Psoas muscle (tissue), 8 donors: ENCODE results near the gene IDH2. TPM values are rescaled to one million over a fixed set of nuclear protein-coding genes. Genes with fewer than 3 reads are reported as not detected.

Experiments
- ATAC-seq, 4 donors: fragments of 200-7000 bp; cut with Tn5 transposase; one replicate each; pipeline ENCODE4 v1.9.1; 2020; ENCODE audit warnings: moderate library complexity in 3 of 4, mild to moderate bottlenecking in 2 of 4
- DNase-seq, 2 donors: peaks; one replicate each; pipeline ENCODE4 v3.0.0-alpha.2; 2020
- H3K27ac ChIP-seq: fragments of 200-600 bp; one replicate; pipeline ENCODE4 v1.8.0; 2022
- H3K27me3 ChIP-seq, 3 donors: fragments of 200-600 bp in 1 of 3; one replicate each; pipeline versions ENCODE4 v1.6.1 to v1.8.0; 2013 to 2022; ENCODE audit warnings: low read length in 2 of 3, mild to moderate bottlenecking in 2 of 3, moderate library complexity in 1 of 3; ENCODE audit not compliant: insufficient read depth in 3 of 3
- H3K36me3 ChIP-seq, 2 donors: fragments of 200-600 bp in 1 of 2; one replicate each; pipeline versions ENCODE4 v1.6.1 to v1.8.0; 2013 to 2022; ENCODE audit warnings: low read depth in 1 of 2, mild to moderate bottlenecking in 1 of 2, moderate library complexity in 1 of 2; ENCODE audit not compliant: insufficient read depth in 1 of 2
- H3K4me1 ChIP-seq: fragments of 200-600 bp; one replicate; pipeline ENCODE4 v1.8.0; 2022
- H3K4me3 ChIP-seq: fragments of 200-600 bp; one replicate; pipeline ENCODE4 v1.8.0; 2022; ENCODE audit warnings: mild to moderate bottlenecking
- H3K9me3 ChIP-seq: fragments of 200-600 bp; one replicate; pipeline ENCODE4 v1.8.0; 2022
- CTCF ChIP-seq: fragments of 200-600 bp; IDR thresholded peaks from one replicate; pipeline ENCODE4 v1.8.0; 2022; ENCODE audit warnings: antibody characterized with exemption
- WGBS, 3 donors: extraction: QIAGEN DNeasy Blood & Tissue Kit; methylation state at CpG; one replicate each; pipeline versions ENCODE4 v1.1.6 to v1.1.7; 2013; 5-methylcytosine and 5-hydroxymethylcytosine counted together
- intact Hi-C, 2 donors: fragments of 100-400 bp; cut with DNase I; formaldehyde crosslinking; loops; one replicate each; pipeline versions ENCODE4 v1.11.0 to v1.14.2; 2022
- polyA plus RNA-seq, 3 donors: library from polyadenylated mRNA; stranded (reverse); fragments of 200-250 nt; gene quantifications; one replicate each; pipeline ENCODE4 v1.2.3, GENCODE V29; 2013
- total RNA-seq, 4 donors: library from RNA; stranded (reverse); fragmentation: NEBNext Ultra II Directional in 2 of 4; extraction: Animal tissue kit (Norgen Biotek cat#: 25700) in 2 of 4; gene quantifications; one replicate each; pipeline versions ENCODE4 v1.2.1 to v1.2.4, GENCODE V29; 2021 to 2023
- donor health status: healthy with polysubstance abuse.
- donor health status: DM: no; HTN: no; CAD: no; lungs with moderate emphysema.
- donor health status: Bipolar disorder and iron deficiency.
- donor health status: healthy.
- donor health status: DM: yes; HTN: yes; CAD: no.
- donor health status: DM: no; HTN: no; CAD: no.
- donor health status: DM: no; HTN: no; CAD: no.
- donor health status: DM: yes; HTN: yes; CAD: no.

IDH2 gene
- total and polyA plus RNA-seq, 7 donors: 365 to 926 (median 695) TPM

DNA sequence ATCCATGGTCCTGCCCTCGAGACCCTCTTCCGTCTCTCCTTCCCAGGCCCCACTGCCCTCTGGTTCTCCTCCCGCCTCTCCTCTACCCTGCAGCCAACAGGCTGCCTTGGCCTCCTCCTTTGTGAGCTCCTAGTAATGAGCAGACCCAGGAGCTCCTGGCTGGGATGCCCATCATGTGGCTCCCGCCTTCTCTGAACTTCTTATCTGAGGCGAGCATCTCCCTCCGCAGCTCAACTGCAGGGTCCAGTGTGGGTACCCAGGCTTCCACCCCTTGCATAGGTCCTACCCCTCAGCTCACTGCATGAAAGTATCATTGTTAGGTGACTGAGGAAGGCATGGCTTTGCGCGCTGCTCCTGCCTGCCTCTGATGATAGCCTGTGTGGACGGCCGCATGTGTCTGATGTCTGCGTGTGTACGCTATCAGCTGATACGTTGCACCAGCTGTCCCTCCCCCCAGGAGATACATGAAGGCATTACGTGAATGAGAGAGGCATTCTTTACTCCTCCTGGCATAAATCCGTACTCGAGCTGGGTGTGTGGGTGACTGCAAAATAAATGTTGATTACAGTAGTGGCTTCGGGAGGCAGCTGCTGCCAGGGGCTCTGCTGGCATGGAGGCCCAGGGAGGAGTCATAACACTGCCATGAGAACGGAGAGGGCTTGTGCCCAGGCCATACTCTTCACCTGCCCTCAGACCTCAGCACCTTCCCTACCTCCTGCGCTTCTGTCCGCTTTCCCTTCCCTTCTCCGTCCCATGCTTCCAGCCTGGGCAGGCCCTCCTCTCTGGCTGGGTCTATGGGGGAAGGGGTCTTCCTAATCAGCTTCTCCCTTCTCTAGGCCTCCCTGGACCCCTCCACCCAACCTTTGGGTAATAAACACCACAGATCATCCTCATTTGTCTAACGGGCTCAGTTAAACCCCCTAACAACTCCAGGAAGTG is 52.3 kb downstream of the IDH2 start:
- H3K36me3 ChIP-seq: no peaks in the 10 kb centered on the region
- H3K9me3 ChIP-seq: no peaks in the 10 kb centered on the region
- H3K27ac ChIP-seq: no peak overlapping the region
- DNase-seq (peak; percentile 12 to 48), ATAC-seq (peak in 1 of 4 donors; percentile 31)
- peaks cover 22% of the 10 kb centered on the region for H3K4me1 ChIP-seq
- H3K27me3 ChIP-seq: no peaks in the 10 kb centered on the region
- WGBS, 3 donors: 75 to 90% (median 77%) methylated on average over 22 of the region's 22 CpGs
- TF ChIP-seq CTCF: no peak
- intact Hi-C loops: loop anchor here in 1 of 2 donors (5.0 kb wide), 1 partner anchor 43 kb away; no protein-coding TSS in a partner anchor
- no peak overlapping the region for H3K4me3 ChIP-seq

- Histone ChIP-seq H3K4me1 (peaks cover 22% of the 10 kb centered on the region), H3K36me3 (no peaks in the 10 kb centered on the region), H3K9me3 (no peaks in the 10 kb centered on the region), H3K4me3 (no peak overlapping the region), H3K27ac (peak overlapping the region; percentile 78), H3K27me3 (no peaks in the 10 kb centered on the region)
- TF ChIP-seq CTCF: no peak
- ATAC-seq (no peak), DNase-seq (peak; percentile 10 to 42)
- 94 to 99% (median 97%) methylated on average over 5 of the region's 5 CpGs for WGBS, 3 donors
- intact Hi-C loops: loop anchor here in 1 of 2 donors (5.0 kb wide), 1 partner anchor 42 kb away; no protein-coding TSS in a partner anchor
These were observed 53.2 kb downstream of the IDH2 start for GRCh38 chr15:90049030-90049429.

- peak; percentile 58 to 70 for DNase-seq
- peaks cover 22% of the 10 kb centered on the region for H3K4me1 ChIP-seq
- intact Hi-C loops: loop anchor here in 1 of 2 donors (5.0 kb wide), 1 partner anchor 41 kb away; no protein-coding TSS in a partner anchor
- 23 to 52% (median 37%) methylated on average over 9 of the region's 9 CpGs for WGBS, 3 donors
- H3K27ac ChIP-seq: peak overlapping the region; percentile 78
- no peak overlapping the region for H3K4me3 ChIP-seq
- no peaks in the 10 kb centered on the region for H3K36me3 ChIP-seq
- TF ChIP-seq CTCF: no peak
- H3K9me3 ChIP-seq: no peaks in the 10 kb centered on the region
- peak; percentile 75 to 85 (median 76) for ATAC-seq
- no peaks in the 10 kb centered on the region for H3K27me3 ChIP-seq
These were observed 54.2 kb downstream of the IDH2 start for GRCh38 chr15:90047956-90048575.

DNA sequence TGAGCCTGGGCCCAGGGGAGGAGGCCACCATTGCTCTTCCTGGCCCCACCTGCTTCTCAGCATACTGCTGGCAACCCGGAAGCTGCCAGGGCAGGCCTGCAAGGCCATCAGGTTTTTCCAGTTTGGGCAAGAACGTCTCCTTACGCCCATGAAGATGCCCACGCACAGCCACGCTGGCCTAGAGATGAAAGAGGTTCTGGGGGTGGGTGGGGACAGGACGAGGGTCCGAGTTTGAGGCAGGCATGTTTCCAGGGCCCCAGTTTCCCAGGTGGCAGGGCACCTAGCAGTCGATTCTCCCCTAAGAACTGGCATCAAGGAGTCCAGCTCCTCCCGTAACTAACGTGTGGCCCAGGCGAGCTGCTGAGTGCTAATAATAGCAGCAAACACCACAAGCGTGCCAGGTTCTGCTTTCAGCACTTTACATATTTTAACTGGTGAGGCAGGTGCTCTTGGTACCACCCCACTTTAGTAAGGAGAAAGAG is 55.3 kb downstream of the IDH2 start:
- intact Hi-C loops: loop anchor here in 1 of 2 donors (5.0 kb wide), 1 partner anchor 40 kb away; no protein-coding TSS in a partner anchor
- peak overlapping the region; percentile 78 for H3K27ac ChIP-seq
- peak; percentile 78 to 89 (median 84) for ATAC-seq

More for the DNA sequence above, 55.3 kb downstream of the IDH2 start:
- TF ChIP-seq CTCF: no peak
- Histone ChIP-seq H3K36me3 (no peaks in the 10 kb centered on the region), H3K4me1 (peaks cover 22% of the 10 kb centered on the region), H3K27me3 (no peaks in the 10 kb centered on the region), H3K9me3 (no peaks in the 10 kb centered on the region), H3K4me3 (no peak overlapping the region)
- WGBS, 3 donors: 47 to 62% (median 55%) methylated on average over 12 of the region's 12 CpGs
- DNase-seq: peak; percentile 39 to 66
